ENCODE measurements around the gene FRMD4A.

DNA sequence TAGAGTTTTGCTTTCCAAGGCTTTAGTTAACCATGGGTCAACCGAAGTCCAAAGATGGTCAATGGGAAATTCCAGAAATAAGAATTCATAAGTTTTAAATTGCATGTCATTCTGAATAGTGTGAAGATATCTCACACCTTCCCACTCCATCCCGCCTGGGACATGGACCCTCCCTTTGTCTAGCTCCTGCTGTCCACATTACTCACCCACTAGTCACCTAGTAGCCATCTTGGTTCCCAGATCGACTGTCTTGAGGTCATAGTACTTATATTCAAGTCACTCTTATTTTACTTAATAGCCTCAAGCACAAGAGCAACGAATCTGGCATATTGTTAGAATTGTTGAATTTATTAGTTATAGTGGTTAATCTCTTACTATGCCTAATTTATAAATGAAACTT, 377.4 kb downstream of the FRMD4A start:
- TF ChIP-seq, protein P1, sequence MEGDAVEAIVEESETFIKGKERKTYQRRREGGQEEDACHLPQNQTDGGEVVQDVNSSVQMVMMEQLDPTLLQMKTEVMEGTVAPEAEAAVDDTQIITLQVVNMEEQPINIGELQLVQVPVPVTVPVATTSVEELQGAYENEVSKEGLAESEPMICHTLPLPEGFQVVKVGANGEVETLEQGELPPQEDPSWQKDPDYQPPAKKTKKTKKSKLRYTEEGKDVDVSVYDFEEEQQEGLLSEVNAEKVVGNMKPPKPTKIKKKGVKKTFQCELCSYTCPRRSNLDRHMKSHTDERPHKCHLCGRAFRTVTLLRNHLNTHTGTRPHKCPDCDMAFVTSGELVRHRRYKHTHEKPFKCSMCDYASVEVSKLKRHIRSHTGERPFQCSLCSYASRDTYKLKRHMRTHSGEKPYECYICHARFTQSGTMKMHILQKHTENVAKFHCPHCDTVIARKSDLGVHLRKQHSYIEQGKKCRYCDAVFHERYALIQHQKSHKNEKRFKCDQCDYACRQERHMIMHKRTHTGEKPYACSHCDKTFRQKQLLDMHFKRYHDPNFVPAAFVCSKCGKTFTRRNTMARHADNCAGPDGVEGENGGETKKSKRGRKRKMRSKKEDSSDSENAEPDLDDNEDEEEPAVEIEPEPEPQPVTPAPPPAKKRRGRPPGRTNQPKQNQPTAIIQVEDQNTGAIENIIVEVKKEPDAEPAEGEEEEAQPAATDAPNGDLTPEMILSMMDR (conservative IDR thresholded peaks at IDR 0.05; ENCODE audit: low read depth, low read length), result no peak
- no peak for TF ChIP-seq EZH2phosphoT487 (IDR thresholded peaks at IDR 0.05; ENCODE audit: borderline replicate concordance, low read length)
- TF ChIP-seq EZH2 (IDR thresholded peaks at IDR 0.05; ENCODE audit: low read length, unreplicated experiment), result no peak
